ENCODE results near the gene SACM1L.
"Not testable (repeated sequence)": the region's sequence is repeated elsewhere in the genome, so short reads cannot be mapped to it uniquely, and the experiment has no call there.

The SACM1L gene

GRCh38 chr3:45676325-45677032 lies 12.7 kb upstream of the SACM1L start:
- Histone ChIP-seq H3K4me1 (ENCODE audit: control insufficient read depth, insufficient read depth, low read length) (no peaks in the 10 kb centered on the region), H3K27ac (ENCODE audit: low read depth, low read length) (peak overlapping the region; percentile 38), H3K27me3 (ENCODE audit: control insufficient read depth, insufficient read depth, low read length) (no peaks in the 10 kb centered on the region), H3K4me3 (ENCODE audit: low read length) (no peak overlapping the region), H3K36me3 (ENCODE audit: control insufficient read depth, insufficient read depth, low read length) (peaks cover 29% of the 10 kb centered on the region), H3K9ac (ENCODE audit: low read length) (no peak overlapping the region)

DNA sequence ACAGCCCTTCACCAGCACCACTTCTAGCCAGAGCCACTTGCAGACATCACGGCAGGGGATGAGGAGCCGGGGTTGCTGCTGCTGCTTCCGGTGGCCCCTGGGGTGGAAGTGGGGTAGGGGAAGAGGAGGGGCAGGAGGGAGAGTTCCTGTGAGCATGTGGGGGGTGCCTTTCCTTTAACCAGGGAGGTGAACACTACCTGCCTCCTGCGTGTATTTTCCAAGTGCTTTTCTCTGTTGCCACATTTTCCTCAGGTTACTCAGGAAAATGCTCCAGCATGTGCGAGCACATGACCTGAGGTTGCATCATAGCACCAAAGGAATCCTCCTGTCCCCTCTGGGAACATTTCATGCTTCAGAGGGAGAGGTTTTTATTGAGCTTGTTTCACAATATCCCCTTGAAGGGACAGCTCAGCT lies 12.2 kb upstream of the SACM1L start:
- Histone ChIP-seq H3K9ac (ENCODE audit: low read length) (no peak overlapping the region), H3K27ac (ENCODE audit: low read depth, low read length) (peak overlapping the region; percentile 38)

GRCh38 chr3:45677841-45678240 lies 11.4 kb upstream of the SACM1L start:
- Histone ChIP-seq H3K27me3 (ENCODE audit: control insufficient read depth, insufficient read depth, low read length) (no peaks in the 10 kb centered on the region), H3K4me1 (ENCODE audit: control insufficient read depth, insufficient read depth, low read length) (no peaks in the 10 kb centered on the region), H3K4me3 (ENCODE audit: low read length) (no peak overlapping the region), H3K36me3 (ENCODE audit: control insufficient read depth, insufficient read depth, low read length) (peaks cover 27% of the 10 kb centered on the region), H3K9ac (ENCODE audit: low read length) (no peak overlapping the region), H3K27ac (ENCODE audit: low read depth, low read length) (no peak overlapping the region)

More for the DNA sequence above, 12.2 kb upstream of the SACM1L start:
- Histone ChIP-seq H3K36me3 (ENCODE audit: control insufficient read depth, insufficient read depth, low read length) (peaks cover 29% of the 10 kb centered on the region), H3K27me3 (ENCODE audit: control insufficient read depth, insufficient read depth, low read length) (no peaks in the 10 kb centered on the region), H3K4me3 (ENCODE audit: low read length) (no peak overlapping the region), H3K4me1 (ENCODE audit: control insufficient read depth, insufficient read depth, low read length) (no peaks in the 10 kb centered on the region)

- H3K9ac ChIP-seq (ENCODE audit: low read length): no peak overlapping the region
- H3K4me1 ChIP-seq (ENCODE audit: control insufficient read depth, insufficient read depth, low read length): no peaks in the 10 kb centered on the region
- no peak overlapping the region for H3K4me3 ChIP-seq (ENCODE audit: low read length)
- peaks cover 17% of the 10 kb centered on the region for H3K36me3 ChIP-seq (ENCODE audit: control insufficient read depth, insufficient read depth, low read length)
- H3K27ac ChIP-seq (ENCODE audit: low read depth, low read length): no peak overlapping the region
- H3K27me3 ChIP-seq (ENCODE audit: control insufficient read depth, insufficient read depth, low read length): no peaks in the 10 kb centered on the region
Measured at GRCh38 chr3:45679805-45680204, 9.4 kb upstream of the SACM1L start.

DNA sequence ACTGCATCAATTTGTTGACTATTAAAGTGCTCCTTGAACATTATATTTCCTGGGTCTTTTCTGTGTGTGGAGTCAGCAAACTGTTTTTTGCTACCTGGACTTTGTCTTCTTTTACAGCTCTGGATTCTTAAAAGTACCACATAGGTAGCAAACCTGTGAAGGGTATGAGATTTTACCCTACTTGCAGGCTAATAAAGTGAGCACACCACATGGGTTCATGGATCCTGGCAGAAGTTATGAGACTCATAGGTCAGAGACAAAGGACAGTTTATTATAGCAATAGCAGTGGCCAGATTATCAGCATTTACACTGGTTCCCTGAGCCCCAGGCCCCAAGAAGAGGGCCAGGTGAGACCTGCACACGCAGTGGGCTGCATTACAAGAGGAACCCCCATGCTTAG lies 8.0 kb upstream of the SACM1L start:
- Histone ChIP-seq H3K27me3 (ENCODE audit: control insufficient read depth, insufficient read depth, low read length) (no peaks in the 10 kb centered on the region), H3K27ac (ENCODE audit: low read depth, low read length) (no peak overlapping the region), H3K9ac (ENCODE audit: low read length) (no peak overlapping the region), H3K4me1 (ENCODE audit: control insufficient read depth, insufficient read depth, low read length) (no peaks in the 10 kb centered on the region), H3K4me3 (ENCODE audit: low read length) (no peak overlapping the region), H3K36me3 (ENCODE audit: control insufficient read depth, insufficient read depth, low read length) (peaks cover 15% of the 10 kb centered on the region)

GRCh38 chr3:45681846-45682245 lies 7.3 kb upstream of the SACM1L start:
- no peak overlapping the region for H3K4me3 ChIP-seq (ENCODE audit: low read length)
- no peak overlapping the region for H3K27ac ChIP-seq (ENCODE audit: low read depth, low read length)
- H3K9ac ChIP-seq (ENCODE audit: low read length): no peak overlapping the region
- no peaks in the 10 kb centered on the region for H3K27me3 ChIP-seq (ENCODE audit: control insufficient read depth, insufficient read depth, low read length)
- peaks cover 15% of the 10 kb centered on the region for H3K36me3 ChIP-seq (ENCODE audit: control insufficient read depth, insufficient read depth, low read length)
- H3K4me1 ChIP-seq (ENCODE audit: control insufficient read depth, insufficient read depth, low read length): no peaks in the 10 kb centered on the region

- H3K4me3 ChIP-seq (ENCODE audit: low read length): no peak overlapping the region
- H3K36me3 ChIP-seq (ENCODE audit: control insufficient read depth, insufficient read depth, low read length): peaks cover 10% of the 10 kb centered on the region
- no peak overlapping the region for H3K27ac ChIP-seq (ENCODE audit: low read depth, low read length)
- no peaks in the 10 kb centered on the region for H3K27me3 ChIP-seq (ENCODE audit: control insufficient read depth, insufficient read depth, low read length)
- H3K4me1 ChIP-seq (ENCODE audit: control insufficient read depth, insufficient read depth, low read length): no peaks in the 10 kb centered on the region
- no peak overlapping the region for H3K9ac ChIP-seq (ENCODE audit: low read length)
Measured at GRCh38 chr3:45682311-45682710, 6.9 kb upstream of the SACM1L start.

DNA sequence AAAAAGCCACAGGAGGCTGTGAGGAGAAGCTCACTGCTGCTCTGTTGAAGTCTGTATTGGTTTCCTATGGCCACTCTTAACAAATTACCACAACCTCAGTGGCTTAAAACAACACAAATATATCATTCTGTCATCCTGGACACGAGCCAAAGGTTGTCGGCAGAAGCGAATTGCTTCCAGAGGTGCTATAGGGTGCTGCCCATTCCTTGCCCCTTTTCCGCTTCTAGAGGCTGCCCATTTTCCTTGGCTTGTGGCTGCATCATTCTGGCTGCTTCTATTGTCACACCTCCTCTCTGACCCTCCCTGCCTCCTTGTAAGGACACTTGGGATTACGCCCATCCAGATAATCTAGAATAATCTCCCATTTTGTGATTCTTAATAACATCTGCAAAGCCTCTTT lies 6.4 kb upstream of the SACM1L start:
- Histone ChIP-seq H3K27me3 (ENCODE audit: control insufficient read depth, insufficient read depth, low read length) (no peaks in the 10 kb centered on the region), H3K27ac (ENCODE audit: low read depth, low read length) (no peak overlapping the region), H3K4me3 (ENCODE audit: low read length) (no peak overlapping the region), H3K9ac (ENCODE audit: low read length) (no peak overlapping the region), H3K36me3 (ENCODE audit: control insufficient read depth, insufficient read depth, low read length) (peaks cover 10% of the 10 kb centered on the region), H3K4me1 (ENCODE audit: control insufficient read depth, insufficient read depth, low read length) (no peaks in the 10 kb centered on the region)

DNA sequence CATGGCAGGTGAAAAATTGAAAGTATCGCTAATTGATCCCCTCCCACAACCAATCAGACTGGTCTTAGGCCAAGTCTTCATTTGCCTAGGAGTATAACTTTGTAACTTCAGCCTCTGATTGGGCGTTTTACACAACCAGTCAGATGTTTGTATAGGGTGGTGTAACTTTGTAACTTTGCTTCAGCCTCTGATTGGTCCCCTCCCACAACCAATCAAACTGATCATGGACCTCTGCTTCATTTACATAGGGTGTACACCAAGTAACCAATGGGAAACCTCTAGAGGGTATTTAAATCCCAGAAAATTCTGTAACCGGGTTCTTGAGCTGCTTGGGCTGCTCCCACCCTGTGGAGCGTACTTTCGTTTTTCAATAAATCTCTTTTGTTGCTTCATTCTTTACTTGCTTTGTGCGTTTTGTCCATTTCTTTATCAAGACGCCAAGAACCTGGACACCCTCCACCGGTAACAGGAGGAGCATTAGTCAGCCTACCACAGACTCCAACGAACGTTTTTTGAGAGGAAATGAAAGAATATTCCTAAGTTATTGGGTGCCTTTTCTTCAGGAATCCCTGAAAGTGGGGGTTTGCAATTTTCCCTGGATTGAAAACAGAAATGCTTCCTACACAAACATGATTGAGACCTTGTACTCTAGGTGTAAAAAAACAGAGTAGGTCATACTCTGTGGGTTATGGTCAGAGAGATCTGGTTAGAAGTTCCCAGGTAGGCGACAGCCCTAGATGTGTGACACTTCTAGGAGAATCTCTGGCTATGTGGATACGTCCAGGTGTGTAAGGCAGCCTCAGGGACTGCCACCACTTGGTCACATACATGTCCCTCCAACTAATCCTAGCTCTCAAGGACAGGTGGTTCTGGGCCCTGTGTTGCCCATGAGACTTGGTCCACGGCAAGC lies 5.5 kb upstream of the SACM1L start:
- H3K27me3 ChIP-seq (ENCODE audit: control insufficient read depth, insufficient read depth, low read length): no peaks in the 10 kb centered on the region

DNA sequence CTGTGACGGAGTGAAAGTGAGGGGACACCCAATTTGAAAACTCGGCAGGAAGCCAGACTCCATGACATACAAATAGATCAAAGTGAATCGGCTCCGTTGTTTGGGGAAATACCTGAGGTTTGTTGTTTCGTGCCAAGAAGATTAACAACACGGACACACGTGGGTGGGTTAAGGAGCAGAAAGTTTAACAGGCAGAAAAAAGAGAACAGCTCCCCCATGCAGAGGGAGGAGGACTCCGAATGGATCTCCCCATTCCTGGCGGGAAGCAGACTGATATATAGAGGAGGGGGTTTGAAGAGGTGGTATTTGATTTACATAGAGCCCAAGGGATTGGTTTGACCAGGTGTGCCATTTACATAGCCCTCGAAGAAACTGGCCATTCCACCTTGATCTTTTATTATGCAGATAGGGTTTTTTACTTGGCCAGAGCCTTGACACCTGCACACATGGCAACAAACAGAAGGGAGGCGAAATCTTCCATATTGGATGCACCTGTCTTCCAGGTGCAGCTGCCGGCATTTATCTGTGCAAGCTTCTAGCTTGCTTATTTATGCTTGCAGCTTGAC lies 4.8 kb upstream of the SACM1L start:
- no peaks in the 10 kb centered on the region for H3K4me1 ChIP-seq (ENCODE audit: control insufficient read depth, insufficient read depth, low read length)
- no peak overlapping the region for H3K4me3 ChIP-seq (ENCODE audit: low read length)
- peaks cover 3% of the 10 kb centered on the region for H3K36me3 ChIP-seq (ENCODE audit: control insufficient read depth, insufficient read depth, low read length)
- no peak overlapping the region for H3K27ac ChIP-seq (ENCODE audit: low read depth, low read length)
- H3K9ac ChIP-seq (ENCODE audit: low read length): no peak overlapping the region
- no peaks in the 10 kb centered on the region for H3K27me3 ChIP-seq (ENCODE audit: control insufficient read depth, insufficient read depth, low read length)

More for the DNA sequence above, 5.5 kb upstream of the SACM1L start:
- Histone ChIP-seq H3K9ac (ENCODE audit: low read length) (no peak overlapping the region), H3K27ac (ENCODE audit: low read depth, low read length) (no peak overlapping the region), H3K4me3 (ENCODE audit: low read length) (no peak overlapping the region), H3K4me1 (ENCODE audit: control insufficient read depth, insufficient read depth, low read length) (no peaks in the 10 kb centered on the region), H3K36me3 (ENCODE audit: control insufficient read depth, insufficient read depth, low read length) (peaks cover 4% of the 10 kb centered on the region)

- H3K36me3 ChIP-seq (ENCODE audit: control insufficient read depth, insufficient read depth, low read length); H3K9ac ChIP-seq (ENCODE audit: low read length); H3K27me3 ChIP-seq (ENCODE audit: control insufficient read depth, insufficient read depth, low read length); H3K27ac ChIP-seq (ENCODE audit: low read depth, low read length); H3K4me3 ChIP-seq (ENCODE audit: low read length); H3K4me1 ChIP-seq (ENCODE audit: control insufficient read depth, insufficient read depth, low read length): not testable (repeated sequence)
Measured at GRCh38 chr3:45685722-45686121, 3.5 kb upstream of the SACM1L start.

DNA sequence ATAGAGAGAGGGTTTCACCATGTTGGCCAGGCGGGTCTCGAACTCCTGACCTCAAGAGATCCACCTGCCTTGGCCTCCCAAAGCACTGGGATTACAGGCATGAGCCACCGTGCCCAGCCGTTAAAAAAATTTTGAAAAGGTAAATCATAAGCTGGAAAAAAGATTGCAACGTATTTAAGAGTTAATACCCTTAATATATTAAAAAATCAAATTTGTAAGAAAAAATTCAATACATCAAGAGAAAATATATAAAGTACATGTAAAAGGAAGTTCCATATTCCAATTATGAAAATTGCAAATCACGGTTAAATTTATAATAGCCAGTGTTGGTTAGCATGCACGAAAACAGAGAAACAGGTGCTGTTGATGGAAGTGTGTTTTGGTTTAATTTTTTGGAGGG lies 2.3 kb upstream of the SACM1L start:
- Histone ChIP-seq H3K4me3 (ENCODE audit: low read length) (no peak overlapping the region), H3K4me1 (ENCODE audit: control insufficient read depth, insufficient read depth, low read length) (peaks cover 8% of the 10 kb centered on the region), H3K9ac (ENCODE audit: low read length) (no peak overlapping the region), H3K27ac (ENCODE audit: low read depth, low read length) (no peak overlapping the region), H3K36me3 (ENCODE audit: control insufficient read depth, insufficient read depth, low read length) (peaks cover 3% of the 10 kb centered on the region), H3K27me3 (ENCODE audit: control insufficient read depth, insufficient read depth, low read length) (no peaks in the 10 kb centered on the region)
